IPS-18c (cell line): ENCODE measurements around the gene BMPR1A.
"Not testable (repeated sequence)": the region's sequence is repeated elsewhere in the genome, so short reads cannot be mapped to it uniquely, and the experiment has no call there.

Experiments used
- H3K4me3 ChIP-seq: 2 replicates; pipeline ENCODE4 v1.7.0; 2013; ENCODE audit warnings: low read depth, mild to moderate bottlenecking, low read length, moderate library complexity; ENCODE audit not compliant: insufficient read depth
- H3K9me3 ChIP-seq: one replicate; pipeline ENCODE4 v1.6.1; 2013; ENCODE audit warnings: mild to moderate bottlenecking, low read length, moderate library complexity; ENCODE audit not compliant: control insufficient read depth, insufficient read depth

Gene BMPR1A

GRCh38 chr10:86725980-86726676 lies 30.3 kb upstream of the BMPR1A start:
- H3K9me3 ChIP-seq: no peaks in the 10 kb centered on the region
- H3K4me3 ChIP-seq: no peak overlapping the region

- H3K9me3 ChIP-seq: no peaks in the 10 kb centered on the region
- H3K4me3 ChIP-seq: no peak overlapping the region
Measured at GRCh38 chr10:86726677-86726999, 29.8 kb upstream of the BMPR1A start.

GRCh38 chr10:86727470-86727869 lies 28.9 kb upstream of the BMPR1A start:
- Histone ChIP-seq H3K4me3 (no peak overlapping the region), H3K9me3 (no peaks in the 10 kb centered on the region)

GRCh38 chr10:86728056-86728455 lies 28.4 kb upstream of the BMPR1A start:
- Histone ChIP-seq H3K9me3 (no peaks in the 10 kb centered on the region), H3K4me3 (no peak overlapping the region)

- H3K4me3 ChIP-seq: no peak overlapping the region
- no peaks in the 10 kb centered on the region for H3K9me3 ChIP-seq
Measured at GRCh38 chr10:86729677-86730076, 26.7 kb upstream of the BMPR1A start.

- Histone ChIP-seq H3K9me3 (no peaks in the 10 kb centered on the region), H3K4me3 (no peak overlapping the region)
Measured at GRCh38 chr10:86730227-86730626, 26.2 kb upstream of the BMPR1A start.

- H3K4me3 ChIP-seq: no peak overlapping the region
Measured at GRCh38 chr10:86732771-86733170, 23.6 kb upstream of the BMPR1A start.

GRCh38 chr10:86733260-86733671 lies 23.2 kb upstream of the BMPR1A start:
- no peak overlapping the region for H3K4me3 ChIP-seq
- H3K9me3 ChIP-seq: no peaks in the 10 kb centered on the region

More at GRCh38 chr10:86732771-86733170, 23.6 kb upstream of the BMPR1A start:
- H3K9me3 ChIP-seq: no peaks in the 10 kb centered on the region

- H3K4me3 ChIP-seq: no peak overlapping the region
- H3K9me3 ChIP-seq: no peaks in the 10 kb centered on the region
Measured at GRCh38 chr10:86734207-86734988, 22.0 kb upstream of the BMPR1A start.

GRCh38 chr10:86735278-86735677 lies 21.1 kb upstream of the BMPR1A start:
- not testable (repeated sequence) for H3K4me3 ChIP-seq

GRCh38 chr10:86742230-86742629 lies 14.2 kb upstream of the BMPR1A start:
- Histone ChIP-seq H3K9me3 (peaks cover 4% of the 10 kb centered on the region), H3K4me3 (no peak overlapping the region)

More at GRCh38 chr10:86735278-86735677, 21.1 kb upstream of the BMPR1A start:
- H3K9me3 ChIP-seq: not testable (repeated sequence)

- no peak overlapping the region for H3K4me3 ChIP-seq
- H3K9me3 ChIP-seq: peaks cover 4% of the 10 kb centered on the region
Measured at GRCh38 chr10:86744067-86744725, 12.2 kb upstream of the BMPR1A start.

GRCh38 chr10:86747796-86748581 lies 8.4 kb upstream of the BMPR1A start:
- Histone ChIP-seq H3K9me3 (no peaks in the 10 kb centered on the region), H3K4me3 (no peak overlapping the region)

GRCh38 chr10:86749854-86750253 lies 6.6 kb upstream of the BMPR1A start:
- no peaks in the 10 kb centered on the region for H3K9me3 ChIP-seq
- H3K4me3 ChIP-seq: no peak overlapping the region

- H3K9me3 ChIP-seq: no peaks in the 10 kb centered on the region
Measured at GRCh38 chr10:86751477-86751876, 4.9 kb upstream of the BMPR1A start.

GRCh38 chr10:86752311-86752710 lies 4.1 kb upstream of the BMPR1A start:
- no peak overlapping the region for H3K4me3 ChIP-seq
- H3K9me3 ChIP-seq: no peaks in the 10 kb centered on the region

More at GRCh38 chr10:86751477-86751876, 4.9 kb upstream of the BMPR1A start:
- H3K4me3 ChIP-seq: no peak overlapping the region

GRCh38 chr10:86753051-86753450 lies 3.4 kb upstream of the BMPR1A start:
- no peak overlapping the region for H3K4me3 ChIP-seq
- H3K9me3 ChIP-seq: no peaks in the 10 kb centered on the region
